ENCODE results near the gene TAOK2.

DNA sequence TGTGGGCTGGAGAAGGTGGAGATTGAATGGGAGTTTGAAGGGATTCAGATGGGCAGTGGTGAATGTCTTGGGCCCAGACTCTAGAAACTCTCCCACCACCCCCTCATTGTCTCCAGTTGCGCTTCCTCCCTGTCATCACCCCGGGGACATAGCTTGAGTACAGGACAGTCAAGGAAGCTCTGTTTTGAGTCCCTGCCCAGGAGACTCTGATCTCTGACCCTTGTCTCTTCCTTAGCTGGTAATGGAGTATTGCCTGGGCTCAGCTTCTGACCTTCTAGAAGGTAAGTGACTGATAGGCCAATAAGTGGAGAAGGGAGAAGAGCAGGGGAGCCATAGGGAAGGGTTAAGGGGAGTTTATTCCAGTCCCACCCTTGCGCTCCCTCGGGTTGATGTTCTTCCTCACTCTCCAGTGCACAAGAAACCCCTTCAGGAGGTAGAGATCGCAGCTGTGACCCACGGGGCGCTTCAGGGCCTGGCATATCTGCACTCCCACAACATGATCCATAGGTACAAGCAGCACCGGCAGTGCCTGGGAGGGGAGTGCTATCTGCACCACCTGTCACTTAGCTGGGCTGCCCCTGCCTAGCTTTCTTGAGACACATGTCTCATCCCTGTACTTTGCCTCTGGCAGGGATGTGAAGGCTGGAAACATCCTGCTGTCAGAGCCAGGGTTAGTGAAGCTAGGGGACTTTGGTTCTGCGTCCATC is 5.0 kb downstream of the TAOK2 start:
- TF ChIP-seq, protein P1, sequence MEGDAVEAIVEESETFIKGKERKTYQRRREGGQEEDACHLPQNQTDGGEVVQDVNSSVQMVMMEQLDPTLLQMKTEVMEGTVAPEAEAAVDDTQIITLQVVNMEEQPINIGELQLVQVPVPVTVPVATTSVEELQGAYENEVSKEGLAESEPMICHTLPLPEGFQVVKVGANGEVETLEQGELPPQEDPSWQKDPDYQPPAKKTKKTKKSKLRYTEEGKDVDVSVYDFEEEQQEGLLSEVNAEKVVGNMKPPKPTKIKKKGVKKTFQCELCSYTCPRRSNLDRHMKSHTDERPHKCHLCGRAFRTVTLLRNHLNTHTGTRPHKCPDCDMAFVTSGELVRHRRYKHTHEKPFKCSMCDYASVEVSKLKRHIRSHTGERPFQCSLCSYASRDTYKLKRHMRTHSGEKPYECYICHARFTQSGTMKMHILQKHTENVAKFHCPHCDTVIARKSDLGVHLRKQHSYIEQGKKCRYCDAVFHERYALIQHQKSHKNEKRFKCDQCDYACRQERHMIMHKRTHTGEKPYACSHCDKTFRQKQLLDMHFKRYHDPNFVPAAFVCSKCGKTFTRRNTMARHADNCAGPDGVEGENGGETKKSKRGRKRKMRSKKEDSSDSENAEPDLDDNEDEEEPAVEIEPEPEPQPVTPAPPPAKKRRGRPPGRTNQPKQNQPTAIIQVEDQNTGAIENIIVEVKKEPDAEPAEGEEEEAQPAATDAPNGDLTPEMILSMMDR (IDR thresholded peaks at IDR 0.05), result no peak
- TF ChIP-seq POLR2AphosphoS5 (IDR thresholded peaks at IDR 0.05; ENCODE audit: low read depth, low read length), result no peak
- TF ChIP-seq, protein P2, sequence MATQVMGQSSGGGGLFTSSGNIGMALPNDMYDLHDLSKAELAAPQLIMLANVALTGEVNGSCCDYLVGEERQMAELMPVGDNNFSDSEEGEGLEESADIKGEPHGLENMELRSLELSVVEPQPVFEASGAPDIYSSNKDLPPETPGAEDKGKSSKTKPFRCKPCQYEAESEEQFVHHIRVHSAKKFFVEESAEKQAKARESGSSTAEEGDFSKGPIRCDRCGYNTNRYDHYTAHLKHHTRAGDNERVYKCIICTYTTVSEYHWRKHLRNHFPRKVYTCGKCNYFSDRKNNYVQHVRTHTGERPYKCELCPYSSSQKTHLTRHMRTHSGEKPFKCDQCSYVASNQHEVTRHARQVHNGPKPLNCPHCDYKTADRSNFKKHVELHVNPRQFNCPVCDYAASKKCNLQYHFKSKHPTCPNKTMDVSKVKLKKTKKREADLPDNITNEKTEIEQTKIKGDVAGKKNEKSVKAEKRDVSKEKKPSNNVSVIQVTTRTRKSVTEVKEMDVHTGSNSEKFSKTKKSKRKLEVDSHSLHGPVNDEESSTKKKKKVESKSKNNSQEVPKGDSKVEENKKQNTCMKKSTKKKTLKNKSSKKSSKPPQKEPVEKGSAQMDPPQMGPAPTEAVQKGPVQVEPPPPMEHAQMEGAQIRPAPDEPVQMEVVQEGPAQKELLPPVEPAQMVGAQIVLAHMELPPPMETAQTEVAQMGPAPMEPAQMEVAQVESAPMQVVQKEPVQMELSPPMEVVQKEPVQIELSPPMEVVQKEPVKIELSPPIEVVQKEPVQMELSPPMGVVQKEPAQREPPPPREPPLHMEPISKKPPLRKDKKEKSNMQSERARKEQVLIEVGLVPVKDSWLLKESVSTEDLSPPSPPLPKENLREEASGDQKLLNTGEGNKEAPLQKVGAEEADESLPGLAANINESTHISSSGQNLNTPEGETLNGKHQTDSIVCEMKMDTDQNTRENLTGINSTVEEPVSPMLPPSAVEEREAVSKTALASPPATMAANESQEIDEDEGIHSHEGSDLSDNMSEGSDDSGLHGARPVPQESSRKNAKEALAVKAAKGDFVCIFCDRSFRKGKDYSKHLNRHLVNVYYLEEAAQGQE (IDR thresholded peaks at IDR 0.05; ENCODE audit: insufficient read depth in 1 of 2, low read depth in 2 of 2, low read length in 1 of 2), result no peak

Measured in Panc1 (cell line).